Adrenal gland (tissue), 5 donors: ENCODE data around the gene VPS37C.

Experiments used
- POLR2A ChIP-seq, 2 donors: fragments of 450-650 bp; IDR thresholded peaks; one replicate each; pipeline ENCODE4 v1.6.1; 2017; ENCODE audit warnings: antibody characterized with exemption in 2 of 2, mild to moderate bottlenecking in 2 of 2, moderate library complexity in 1 of 2
- TF ChIP-seq, protein P1 (sequence below), 6 experiments: fragments of 450-650 bp in 4 of 6; fragments of 200-600 bp in 2 of 6; sonication (generic) in 1 of 6; IDR thresholded peaks; 1 replicate in 5 of 6; 2 replicates in 1 of 6; pipeline versions ENCODE4 v1.5.1 to v1.8.0; 2016 to 2021; ENCODE audit warnings: antibody characterized with exemption in 6 of 6, mild to moderate bottlenecking in 2 of 6, moderate library complexity in 1 of 6
- donor health status: DM: no; HTN: no; CAD: no.

- TF ChIP-seq, protein P1, sequence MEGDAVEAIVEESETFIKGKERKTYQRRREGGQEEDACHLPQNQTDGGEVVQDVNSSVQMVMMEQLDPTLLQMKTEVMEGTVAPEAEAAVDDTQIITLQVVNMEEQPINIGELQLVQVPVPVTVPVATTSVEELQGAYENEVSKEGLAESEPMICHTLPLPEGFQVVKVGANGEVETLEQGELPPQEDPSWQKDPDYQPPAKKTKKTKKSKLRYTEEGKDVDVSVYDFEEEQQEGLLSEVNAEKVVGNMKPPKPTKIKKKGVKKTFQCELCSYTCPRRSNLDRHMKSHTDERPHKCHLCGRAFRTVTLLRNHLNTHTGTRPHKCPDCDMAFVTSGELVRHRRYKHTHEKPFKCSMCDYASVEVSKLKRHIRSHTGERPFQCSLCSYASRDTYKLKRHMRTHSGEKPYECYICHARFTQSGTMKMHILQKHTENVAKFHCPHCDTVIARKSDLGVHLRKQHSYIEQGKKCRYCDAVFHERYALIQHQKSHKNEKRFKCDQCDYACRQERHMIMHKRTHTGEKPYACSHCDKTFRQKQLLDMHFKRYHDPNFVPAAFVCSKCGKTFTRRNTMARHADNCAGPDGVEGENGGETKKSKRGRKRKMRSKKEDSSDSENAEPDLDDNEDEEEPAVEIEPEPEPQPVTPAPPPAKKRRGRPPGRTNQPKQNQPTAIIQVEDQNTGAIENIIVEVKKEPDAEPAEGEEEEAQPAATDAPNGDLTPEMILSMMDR (IDR thresholded peaks at IDR 0.05), result no peak
- TF ChIP-seq POLR2A (IDR thresholded peaks at IDR 0.05), result no peak
Measured at GRCh38 chr11:61092908-61093763, 68.1 kb downstream of the VPS37C start.
